NCI-H2196 (cell line): ENCODE data around the gene CCR2.

Experiments used
- DNase-seq: peaks from one replicate; lab custom pipeline; 2025; ENCODE audit not compliant: unreplicated experiment; lab: John Stamatoyannopoulos, UW

The CCR2 gene

DNA sequence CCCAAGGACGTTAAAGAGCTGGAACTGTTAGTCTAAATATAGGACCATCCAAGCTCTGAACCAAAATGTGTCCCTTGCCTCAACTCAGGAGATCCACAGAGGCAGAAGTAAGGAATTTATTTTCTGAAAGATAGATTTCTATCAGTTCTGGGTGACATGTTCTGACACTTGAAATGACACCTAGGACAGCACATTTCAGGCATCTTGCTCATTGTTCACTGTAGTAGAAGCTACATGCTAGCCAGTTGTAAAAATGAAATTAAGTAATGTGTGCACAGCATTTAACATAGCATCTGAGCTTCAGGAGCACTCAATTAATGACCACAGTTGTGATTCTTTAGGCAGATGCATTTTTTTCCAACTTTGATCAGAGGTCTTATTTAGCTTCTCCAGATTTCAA, 567 bp downstream of the CCR2 start:
- DNase-seq = no peak

DNA sequence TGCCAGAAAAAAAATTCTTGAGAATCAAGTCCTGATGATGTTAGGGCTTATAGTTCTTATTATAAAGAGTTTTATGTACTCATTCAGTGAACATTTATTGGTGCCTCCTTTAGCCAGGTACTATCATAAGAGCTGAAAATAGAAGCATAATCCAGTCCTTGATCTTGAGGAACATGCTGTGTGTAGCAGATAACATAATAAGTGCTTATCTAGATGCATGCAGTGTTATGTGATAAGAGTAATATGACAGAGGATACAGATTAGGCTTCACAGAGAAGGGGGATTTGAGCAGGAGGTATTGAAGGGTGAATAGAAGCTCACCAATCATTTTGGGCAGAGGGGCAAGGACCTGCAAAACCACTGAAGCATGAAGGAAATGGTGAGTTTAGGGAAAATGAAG, 1.1 kb downstream of the CCR2 start:
- DNase-seq = no peak

DNA sequence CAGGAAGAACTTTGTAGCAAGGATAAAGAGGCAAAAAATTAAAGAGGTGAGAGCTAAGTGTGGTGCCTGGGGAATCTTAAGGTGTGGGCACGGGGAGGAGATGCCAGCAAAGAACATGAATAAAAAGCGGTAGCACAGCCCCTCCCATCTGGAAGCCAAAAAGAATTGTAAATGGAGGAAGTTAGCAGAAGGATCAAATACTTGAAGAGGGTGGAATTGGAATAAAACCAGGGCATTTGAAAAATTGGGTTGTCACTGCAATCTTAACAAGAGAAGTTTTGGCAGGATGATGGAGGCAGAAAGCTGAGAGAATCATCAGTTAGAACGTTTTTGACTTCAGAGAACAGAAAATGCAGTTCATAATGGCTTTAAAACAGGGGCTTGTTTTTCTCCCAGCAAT, 2.4 kb downstream of the CCR2 start:
- no peak for DNase-seq

DNA sequence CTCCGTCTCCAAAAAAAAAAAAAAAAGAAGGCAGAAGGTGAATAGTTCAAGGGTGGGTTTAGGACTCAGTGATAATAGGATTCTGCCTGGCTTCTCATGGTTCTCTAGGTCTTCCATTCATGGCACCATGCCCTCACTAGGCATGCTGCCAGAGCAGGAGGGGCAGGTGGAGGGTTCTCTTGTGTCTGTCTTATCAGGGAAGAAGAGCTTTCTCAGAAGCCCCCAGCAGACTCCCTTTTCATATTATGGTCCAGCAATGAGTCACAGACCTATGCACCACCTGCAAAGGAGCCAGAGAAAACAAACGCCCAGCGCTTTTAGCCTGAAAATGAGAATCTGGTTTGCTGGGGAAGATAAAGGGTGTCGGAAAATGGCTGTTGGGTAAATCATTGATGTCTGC, 3.0 kb downstream of the CCR2 start:
- peak; percentile 7 for DNase-seq

DNA sequence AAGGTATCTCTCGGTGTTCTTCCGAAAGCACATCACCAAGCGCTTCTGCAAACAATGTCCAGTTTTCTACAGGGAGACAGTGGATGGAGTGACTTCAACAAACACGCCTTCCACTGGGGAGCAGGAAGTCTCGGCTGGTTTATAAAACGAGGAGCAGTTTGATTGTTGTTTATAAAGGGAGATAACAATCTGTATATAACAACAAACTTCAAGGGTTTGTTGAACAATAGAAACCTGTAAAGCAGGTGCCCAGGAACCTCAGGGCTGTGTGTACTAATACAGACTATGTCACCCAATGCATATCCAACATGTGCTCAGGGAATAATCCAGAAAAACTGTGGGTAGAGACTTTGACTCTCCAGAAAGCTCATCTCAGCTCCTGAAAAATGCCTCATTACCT, 4.6 kb downstream of the CCR2 start:
- DNase-seq = no peak

DNA sequence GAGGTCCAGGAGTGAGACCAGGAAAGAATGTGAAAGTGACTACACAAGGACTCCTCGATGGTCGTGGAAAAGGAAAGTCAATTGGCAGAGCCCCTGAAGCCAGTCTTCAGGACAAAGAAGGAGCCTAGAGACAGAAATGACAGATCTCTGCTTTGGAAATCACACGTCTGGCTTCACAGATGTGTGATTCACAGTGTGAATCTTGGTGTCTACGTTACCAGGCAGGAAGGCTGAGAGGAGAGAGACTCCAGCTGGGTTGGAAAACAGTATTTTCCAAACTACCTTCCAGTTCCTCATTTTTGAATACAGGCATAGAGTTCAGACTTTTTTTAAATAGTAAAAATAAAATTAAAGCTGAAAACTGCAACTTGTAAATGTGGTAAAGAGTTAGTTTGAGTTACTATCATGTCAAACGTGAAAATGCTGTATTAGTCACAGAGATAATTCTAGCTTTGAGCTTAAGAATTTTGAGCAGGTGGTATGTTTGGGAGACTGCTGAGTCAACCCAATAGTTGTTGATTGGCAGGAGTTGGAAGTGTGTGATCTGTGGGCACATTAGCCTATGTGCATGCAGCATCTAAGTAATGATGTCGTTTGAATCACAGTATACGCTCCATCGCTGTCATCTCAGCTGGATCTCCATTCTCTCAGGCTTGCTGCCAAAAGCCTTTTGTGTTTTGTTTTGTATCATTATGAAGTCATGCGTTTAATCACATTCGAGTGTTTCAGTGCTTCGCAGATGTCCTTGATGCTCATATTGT, 6.0 kb downstream of the CCR2 start:
- DNase-seq = peak; percentile 39

DNA sequence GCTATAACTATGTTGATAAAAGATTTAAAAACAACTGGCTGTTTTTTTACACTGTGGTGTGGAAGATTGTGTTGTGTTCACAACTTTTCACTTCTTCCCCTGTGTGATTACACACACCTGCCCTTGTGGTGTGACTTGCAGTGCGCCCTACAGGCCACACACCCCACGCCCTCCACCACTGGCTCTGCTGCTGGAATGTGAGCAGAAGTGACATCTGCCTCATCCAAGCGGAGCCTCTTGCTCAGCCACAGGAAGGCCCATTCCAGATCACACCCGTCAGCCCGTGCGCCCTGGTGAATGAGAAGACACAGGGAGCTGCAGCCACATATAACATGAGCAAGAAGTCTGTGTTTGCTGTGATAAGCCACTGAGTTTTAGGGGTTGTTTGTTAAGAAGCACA, 7.0 kb downstream of the CCR2 start:
- no peak for DNase-seq

DNA sequence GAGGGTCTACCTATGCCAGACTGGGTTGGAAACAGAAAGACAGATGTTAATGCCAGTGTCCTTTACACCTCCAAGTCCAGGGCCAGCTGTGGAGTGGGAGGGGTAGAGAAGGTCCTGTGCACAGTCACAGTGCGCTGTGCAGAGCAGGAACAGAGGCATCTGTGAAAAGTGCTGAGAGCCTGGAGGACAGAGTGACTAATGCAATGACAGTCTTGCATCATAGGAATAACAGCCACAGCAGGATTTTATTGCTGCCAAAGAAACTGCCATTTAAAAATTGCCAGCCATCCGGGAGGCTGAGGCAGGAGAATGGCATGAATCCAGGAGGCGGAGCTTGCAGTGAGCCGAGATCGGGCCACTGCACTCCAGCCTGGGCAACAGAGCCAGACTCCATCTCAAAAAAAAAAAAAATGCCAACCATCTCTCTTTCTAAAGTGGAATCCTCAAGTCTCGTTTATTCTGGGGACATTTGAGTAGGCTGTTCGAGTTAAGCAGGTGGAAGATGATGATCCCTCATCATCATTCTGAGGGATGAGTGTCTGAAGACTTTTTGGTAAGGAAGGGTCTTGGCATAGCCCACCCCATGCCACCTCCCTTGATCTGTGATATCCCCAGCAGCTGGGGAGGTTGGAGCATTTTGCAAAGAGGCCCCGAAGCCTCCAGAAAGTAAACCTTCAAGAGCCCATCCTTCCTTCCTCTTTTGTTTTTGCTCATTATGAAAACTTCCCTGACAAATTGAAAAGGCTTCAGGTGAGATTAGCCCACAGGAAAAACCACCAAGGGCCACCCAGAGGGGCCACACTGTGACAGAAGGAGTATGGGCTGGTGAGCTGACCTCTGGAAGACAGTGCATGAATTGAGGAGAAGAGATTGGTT, 7.7 kb downstream of the CCR2 start:
- DNase-seq = no peak

DNA sequence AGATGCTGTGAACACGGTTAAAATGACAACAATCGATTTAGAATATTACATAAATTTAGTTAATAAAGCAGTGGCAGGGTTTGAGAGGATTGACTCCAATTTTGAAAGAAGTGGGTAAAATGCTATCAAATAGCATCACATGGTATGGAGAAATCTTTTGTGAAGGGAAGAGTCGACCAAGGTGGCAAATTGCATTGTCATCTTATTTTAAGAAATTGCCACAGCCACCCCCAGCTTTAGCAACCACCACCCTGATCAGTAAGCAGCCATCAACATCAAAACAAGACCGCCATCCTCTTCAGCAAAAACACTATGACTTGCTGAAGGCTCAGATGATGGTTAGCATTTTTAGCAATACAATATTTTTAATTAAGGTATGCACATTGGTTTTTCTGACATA, 11.1 kb downstream of the CCR2 start:
- no peak for DNase-seq

DNA sequence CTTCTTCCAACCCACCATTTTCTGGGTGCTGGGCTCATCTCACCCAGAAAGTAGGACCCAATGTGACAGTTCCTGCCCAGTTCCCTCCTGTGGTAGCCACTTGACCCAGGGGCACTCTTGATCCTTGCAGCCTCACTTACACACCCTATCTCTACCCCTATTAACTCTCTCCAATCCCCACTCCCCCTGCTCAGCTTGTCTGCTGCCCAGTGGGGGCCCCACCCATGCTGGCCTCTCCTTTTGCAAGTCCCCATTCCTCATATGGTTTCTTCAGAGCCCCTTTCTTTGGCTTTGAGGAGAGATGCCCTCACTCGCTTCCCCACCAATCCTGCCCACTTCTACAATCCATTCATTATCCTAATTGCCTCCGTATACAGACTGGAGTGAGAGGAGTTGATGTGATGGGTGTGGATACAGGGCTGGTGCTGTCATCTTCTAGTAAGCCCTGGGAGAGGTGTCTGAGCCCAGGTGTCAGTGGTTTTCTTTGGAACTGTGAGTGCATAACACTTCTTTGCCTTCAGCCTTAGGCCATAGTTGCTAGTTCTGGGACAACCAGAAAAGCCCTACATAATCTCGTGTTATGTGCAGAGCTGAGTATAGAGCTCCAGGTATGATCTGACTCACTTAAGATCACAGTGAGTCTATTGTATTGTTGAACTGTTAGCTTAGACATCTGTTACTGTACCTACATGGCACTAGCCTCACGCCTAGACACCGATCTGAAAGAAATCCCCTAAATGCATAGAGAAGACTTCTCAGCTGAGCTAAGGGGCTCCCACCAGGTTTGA, 12.0 kb downstream of the CCR2 start:
- no peak for DNase-seq

DNA sequence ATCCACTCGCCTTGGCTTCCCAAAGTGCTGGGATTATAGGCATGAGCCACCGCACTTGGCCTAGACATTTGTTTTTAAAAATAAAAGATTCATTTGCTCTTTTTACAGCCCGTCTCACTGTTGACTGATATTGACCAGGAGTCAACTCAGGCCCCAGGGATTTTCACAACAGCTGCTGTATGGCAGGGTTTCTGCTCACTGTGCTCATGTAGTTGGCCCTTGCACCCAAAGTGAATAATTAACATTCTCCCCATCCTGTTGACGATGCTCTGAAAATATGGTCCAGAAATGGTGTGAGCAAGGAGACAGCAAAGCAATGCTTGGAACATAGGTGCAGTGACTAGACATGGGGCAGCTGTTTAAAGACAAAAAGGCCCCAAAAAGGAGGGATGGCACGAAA, 13.9 kb downstream of the CCR2 start:
- DNase-seq = no peak

DNA sequence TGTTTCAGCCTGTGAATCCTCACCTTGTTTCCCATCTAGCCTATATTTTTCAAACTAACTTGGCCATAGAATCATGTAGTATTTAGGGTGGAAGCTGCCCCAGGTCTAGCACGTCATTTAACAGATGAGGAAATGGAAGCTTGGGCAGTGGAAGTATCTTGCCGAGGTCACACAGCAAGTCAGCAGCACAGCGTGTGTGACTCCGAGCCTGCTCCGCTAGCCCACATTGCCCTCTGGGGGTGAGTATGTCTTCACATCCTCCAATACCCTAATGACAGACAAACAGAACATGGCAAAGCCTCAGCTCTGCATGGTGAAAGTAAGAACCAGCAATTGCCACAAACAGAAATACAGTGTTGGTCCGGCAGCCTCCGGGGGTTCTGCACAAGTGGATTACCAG, 14.7 kb downstream of the CCR2 start:
- no peak for DNase-seq

DNA sequence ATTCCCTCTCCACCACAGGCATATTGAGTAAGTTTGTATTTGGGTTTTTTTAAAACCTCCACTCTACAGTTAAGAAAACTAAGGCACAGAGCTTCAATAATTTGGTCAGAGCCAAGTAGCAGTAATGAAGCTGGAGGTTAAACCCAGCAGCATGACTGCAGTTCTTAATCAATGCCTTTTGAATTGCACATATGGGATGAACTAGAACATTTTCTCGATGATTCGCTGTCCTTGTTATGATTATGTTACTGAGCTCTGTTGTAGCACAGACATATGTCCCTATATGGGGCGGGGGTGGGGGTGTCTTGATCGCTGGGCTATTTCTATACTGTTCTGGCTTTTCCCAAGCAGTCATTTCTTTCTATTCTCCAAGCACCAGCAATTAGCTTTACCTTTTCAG, 15.2 kb downstream of the CCR2 start:
- DNase-seq = no peak

DNA sequence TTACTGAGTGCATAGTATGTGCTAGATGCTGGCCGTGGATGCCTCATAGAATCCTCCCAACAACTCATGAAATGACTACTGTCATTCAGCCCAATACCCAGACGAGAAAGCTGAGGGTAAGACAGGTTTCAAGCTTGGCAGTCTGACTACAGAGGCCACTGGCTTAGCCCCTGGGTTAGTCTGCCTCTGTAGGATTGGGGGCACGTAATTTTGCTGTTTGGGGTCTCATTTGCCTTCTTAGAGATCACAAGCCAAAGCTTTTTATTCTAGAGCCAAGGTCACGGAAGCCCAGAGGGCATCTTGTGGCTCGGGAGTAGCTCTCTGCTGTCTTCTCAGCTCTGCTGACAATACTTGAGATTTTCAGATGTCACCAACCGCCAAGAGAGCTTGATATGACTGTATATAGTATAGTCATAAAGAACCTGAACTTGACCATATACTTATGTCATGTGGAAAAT, 15.8 kb downstream of the CCR2 start:
- DNase-seq = no peak

DNA sequence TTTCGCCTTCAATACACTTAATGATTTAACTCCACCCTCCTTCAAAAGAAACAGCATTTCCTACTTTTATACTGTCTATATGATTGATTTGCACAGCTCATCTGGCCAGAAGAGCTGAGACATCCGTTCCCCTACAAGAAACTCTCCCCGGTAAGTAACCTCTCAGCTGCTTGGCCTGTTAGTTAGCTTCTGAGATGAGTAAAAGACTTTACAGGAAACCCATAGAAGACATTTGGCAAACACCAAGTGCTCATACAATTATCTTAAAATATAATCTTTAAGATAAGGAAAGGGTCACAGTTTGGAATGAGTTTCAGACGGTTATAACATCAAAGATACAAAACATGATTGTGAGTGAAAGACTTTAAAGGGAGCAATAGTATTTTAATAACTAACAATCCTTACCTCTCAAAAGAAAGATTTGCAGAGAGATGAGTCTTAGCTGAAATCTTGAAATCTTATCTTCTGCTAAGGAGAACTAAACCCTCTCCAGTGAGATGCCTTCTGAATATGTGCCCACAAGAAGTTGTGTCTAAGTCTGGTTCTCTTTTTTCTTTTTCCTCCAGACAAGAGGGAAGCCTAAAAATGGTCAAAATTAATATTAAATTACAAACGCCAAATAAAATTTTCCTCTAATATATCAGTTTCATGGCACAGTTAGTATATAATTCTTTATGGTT, 17.1 kb downstream of the CCR2 start, which contains the start of gene CCR5:
Gene CCR5 (plus strand): TSS at position 108 of the 680 bp plus-strand sequence. CDS start 1,957 bp downstream, outside the sequence.
- no peak for DNase-seq

DNA sequence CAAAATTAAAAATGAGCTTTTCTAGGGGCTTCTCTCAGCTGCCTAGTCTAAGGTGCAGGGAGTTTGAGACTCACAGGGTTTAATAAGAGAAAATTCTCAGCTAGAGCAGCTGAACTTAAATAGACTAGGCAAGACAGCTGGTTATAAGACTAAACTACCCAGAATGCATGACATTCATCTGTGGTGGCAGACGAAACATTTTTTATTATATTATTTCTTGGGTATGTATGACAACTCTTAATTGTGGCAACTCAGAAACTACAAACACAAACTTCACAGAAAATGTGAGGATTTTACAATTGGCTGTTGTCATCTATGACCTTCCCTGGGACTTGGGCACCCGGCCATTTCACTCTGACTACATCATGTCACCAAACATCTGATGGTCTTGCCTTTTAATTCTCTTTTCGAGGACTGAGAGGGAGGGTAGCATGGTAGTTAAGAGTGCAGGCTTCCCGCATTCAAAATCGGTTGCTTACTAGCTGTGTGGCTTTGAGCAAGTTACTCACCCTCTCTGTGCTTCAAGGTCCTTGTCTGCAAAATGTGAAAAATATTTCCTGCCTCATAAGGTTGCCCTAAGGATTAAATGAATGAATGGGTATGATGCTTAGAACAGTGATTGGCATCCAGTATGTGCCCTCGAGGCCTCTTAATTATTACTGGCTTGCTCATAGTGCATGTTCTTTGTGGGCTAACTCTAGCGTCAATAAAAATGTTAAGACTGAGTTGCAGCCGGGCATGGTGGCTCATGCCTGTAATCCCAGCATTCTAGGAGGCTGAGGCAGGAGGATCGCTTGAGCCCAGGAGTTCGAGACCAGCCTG, 17.8 kb downstream of the CCR2 start:
- DNase-seq = no peak

DNA sequence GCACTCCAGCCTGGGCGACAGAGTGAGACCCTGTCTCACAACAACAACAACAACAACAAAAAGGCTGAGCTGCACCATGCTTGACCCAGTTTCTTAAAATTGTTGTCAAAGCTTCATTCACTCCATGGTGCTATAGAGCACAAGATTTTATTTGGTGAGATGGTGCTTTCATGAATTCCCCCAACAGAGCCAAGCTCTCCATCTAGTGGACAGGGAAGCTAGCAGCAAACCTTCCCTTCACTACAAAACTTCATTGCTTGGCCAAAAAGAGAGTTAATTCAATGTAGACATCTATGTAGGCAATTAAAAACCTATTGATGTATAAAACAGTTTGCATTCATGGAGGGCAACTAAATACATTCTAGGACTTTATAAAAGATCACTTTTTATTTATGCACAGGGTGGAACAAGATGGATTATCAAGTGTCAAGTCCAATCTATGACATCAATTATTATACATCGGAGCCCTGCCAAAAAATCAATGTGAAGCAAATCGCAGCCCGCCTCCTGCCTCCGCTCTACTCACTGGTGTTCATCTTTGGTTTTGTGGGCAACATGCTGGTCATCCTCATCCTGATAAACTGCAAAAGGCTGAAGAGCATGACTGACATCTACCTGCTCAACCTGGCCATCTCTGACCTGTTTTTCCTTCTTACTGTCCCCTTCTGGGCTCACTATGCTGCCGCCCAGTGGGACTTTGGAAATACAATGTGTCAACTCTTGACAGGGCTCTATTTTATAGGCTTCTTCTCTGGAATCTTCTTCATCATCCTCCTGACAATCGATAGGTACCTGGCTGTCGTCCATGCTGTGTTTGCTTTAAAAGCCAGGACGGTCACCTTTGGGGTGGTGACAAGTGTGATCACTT, 18.8 kb downstream of the CCR2 start:
- DNase-seq = no peak

DNA sequence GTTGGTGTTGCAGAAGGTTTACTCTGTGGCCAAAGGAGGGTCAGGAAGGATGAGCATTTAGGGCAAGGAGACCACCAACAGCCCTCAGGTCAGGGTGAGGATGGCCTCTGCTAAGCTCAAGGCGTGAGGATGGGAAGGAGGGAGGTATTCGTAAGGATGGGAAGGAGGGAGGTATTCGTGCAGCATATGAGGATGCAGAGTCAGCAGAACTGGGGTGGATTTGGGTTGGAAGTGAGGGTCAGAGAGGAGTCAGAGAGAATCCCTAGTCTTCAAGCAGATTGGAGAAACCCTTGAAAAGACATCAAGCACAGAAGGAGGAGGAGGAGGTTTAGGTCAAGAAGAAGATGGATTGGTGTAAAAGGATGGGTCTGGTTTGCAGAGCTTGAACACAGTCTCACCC, 20.8 kb downstream of the CCR2 start:
- no peak for DNase-seq

DNA sequence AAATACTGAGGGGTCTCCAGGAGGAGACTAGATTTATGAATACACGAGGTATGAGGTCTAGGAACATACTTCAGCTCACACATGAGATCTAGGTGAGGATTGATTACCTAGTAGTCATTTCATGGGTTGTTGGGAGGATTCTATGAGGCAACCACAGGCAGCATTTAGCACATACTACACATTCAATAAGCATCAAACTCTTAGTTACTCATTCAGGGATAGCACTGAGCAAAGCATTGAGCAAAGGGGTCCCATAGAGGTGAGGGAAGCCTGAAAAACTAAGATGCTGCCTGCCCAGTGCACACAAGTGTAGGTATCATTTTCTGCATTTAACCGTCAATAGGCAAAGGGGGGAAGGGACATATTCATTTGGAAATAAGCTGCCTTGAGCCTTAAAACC, 21.3 kb downstream of the CCR2 start:
- no peak for DNase-seq
